Ishikawa (cell line): Measurements from ENCODE around the gene DHRS13.

Experiments
- CEBPB ChIP-seq: IDR thresholded peaks from 2 replicates; pipeline ENCODE4 v1.6.1; 2012
- CREB1 ChIP-seq: IDR thresholded peaks from 2 replicates; pipeline ENCODE4 v1.6.1; 2012; ENCODE audit warnings: low read depth
- EGR1 ChIP-seq: IDR thresholded peaks from 2 replicates; pipeline ENCODE4 v1.6.1; 2012
- EP300 ChIP-seq: IDR thresholded peaks from 2 replicates; pipeline ENCODE4 v1.6.1; 2012; ENCODE audit warnings: borderline replicate concordance
- FOXM1 ChIP-seq: IDR thresholded peaks from 2 replicates; pipeline ENCODE4 v1.6.1; 2012; ENCODE audit warnings: low read depth, borderline replicate concordance
- NFIC ChIP-seq: IDR thresholded peaks from 2 replicates; pipeline ENCODE4 v1.6.1; 2012
- RAD21 ChIP-seq: IDR thresholded peaks from 2 replicates; pipeline ENCODE4 v1.6.1; 2012; ENCODE audit warnings: low read depth
- TAF1 ChIP-seq: IDR thresholded peaks from 2 replicates; pipeline ENCODE4 v1.6.1; 2012; ENCODE audit warnings: low read depth, mild to moderate bottlenecking
- TCF12 ChIP-seq: IDR thresholded peaks from 2 replicates; pipeline ENCODE4 v1.6.1; 2012; ENCODE audit warnings: low read depth
- TEAD4 ChIP-seq: IDR thresholded peaks from 2 replicates; pipeline ENCODE4 v1.6.1; 2012
- YY1 ChIP-seq: IDR thresholded peaks from 2 replicates; pipeline ENCODE4 v1.6.1; 2012; ENCODE audit warnings: low read depth
- ZBTB7A ChIP-seq: IDR thresholded peaks from 2 replicates; pipeline ENCODE4 v1.6.1; 2012; ENCODE audit warnings: low read depth
- TF ChIP-seq, protein P1 (sequence below): IDR thresholded peaks from 2 replicates; pipeline ENCODE4 v1.6.1; 2012
- TF ChIP-seq, protein P2 (sequence below): IDR thresholded peaks from 2 replicates; pipeline ENCODE4 v1.6.1; 2012
- TF ChIP-seq, protein P3 (sequence below): IDR thresholded peaks from 2 replicates; pipeline ENCODE4 v1.6.1; 2012; ENCODE audit warnings: low read depth, mild to moderate bottlenecking

Gene DHRS13

DNA sequence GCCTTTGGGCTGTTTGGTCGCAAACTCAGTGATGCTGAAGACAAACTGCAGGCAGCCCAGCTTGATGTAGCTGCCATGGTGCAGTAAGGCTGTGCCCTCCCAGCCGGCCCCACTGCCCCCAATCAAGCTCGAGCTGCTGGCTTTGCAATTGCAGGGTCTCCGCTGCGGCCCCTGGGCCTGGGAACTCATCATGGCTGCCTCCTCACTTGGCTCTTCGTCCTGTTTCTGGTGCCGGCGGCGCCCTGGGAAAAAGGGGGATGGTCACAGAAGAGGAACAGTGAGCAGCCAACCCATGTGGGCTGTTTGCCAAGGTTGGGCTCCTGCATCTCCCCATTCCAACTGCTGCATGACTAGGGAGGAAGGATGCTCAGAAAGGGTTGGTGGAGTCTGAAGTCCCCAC lies 3.4 kb upstream of the DHRS13 start:
- no peak for TF ChIP-seq RAD21
- TF ChIP-seq, protein P1, sequence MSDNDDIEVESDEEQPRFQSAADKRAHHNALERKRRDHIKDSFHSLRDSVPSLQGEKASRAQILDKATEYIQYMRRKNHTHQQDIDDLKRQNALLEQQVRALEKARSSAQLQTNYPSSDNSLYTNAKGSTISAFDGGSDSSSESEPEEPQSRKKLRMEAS = no peak
- TF ChIP-seq CREB1 = no peak
- TF ChIP-seq YY1 = no peak
- TF ChIP-seq, protein P2, sequence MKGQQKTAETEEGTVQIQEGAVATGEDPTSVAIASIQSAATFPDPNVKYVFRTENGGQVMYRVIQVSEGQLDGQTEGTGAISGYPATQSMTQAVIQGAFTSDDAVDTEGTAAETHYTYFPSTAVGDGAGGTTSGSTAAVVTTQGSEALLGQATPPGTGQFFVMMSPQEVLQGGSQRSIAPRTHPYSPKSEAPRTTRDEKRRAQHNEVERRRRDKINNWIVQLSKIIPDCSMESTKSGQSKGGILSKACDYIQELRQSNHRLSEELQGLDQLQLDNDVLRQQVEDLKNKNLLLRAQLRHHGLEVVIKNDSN = no peak
- no peak for TF ChIP-seq TAF1
- TF ChIP-seq NFIC = no peak
- TF ChIP-seq CEBPB = no peak
- no peak for TF ChIP-seq TEAD4
- no peak for TF ChIP-seq FOXM1
- TF ChIP-seq EGR1 = no peak
- no peak for TF ChIP-seq EP300
- TF ChIP-seq TCF12 = no peak
- TF ChIP-seq, protein P3, sequence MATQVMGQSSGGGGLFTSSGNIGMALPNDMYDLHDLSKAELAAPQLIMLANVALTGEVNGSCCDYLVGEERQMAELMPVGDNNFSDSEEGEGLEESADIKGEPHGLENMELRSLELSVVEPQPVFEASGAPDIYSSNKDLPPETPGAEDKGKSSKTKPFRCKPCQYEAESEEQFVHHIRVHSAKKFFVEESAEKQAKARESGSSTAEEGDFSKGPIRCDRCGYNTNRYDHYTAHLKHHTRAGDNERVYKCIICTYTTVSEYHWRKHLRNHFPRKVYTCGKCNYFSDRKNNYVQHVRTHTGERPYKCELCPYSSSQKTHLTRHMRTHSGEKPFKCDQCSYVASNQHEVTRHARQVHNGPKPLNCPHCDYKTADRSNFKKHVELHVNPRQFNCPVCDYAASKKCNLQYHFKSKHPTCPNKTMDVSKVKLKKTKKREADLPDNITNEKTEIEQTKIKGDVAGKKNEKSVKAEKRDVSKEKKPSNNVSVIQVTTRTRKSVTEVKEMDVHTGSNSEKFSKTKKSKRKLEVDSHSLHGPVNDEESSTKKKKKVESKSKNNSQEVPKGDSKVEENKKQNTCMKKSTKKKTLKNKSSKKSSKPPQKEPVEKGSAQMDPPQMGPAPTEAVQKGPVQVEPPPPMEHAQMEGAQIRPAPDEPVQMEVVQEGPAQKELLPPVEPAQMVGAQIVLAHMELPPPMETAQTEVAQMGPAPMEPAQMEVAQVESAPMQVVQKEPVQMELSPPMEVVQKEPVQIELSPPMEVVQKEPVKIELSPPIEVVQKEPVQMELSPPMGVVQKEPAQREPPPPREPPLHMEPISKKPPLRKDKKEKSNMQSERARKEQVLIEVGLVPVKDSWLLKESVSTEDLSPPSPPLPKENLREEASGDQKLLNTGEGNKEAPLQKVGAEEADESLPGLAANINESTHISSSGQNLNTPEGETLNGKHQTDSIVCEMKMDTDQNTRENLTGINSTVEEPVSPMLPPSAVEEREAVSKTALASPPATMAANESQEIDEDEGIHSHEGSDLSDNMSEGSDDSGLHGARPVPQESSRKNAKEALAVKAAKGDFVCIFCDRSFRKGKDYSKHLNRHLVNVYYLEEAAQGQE = no peak
- TF ChIP-seq ZBTB7A = no peak

DNA sequence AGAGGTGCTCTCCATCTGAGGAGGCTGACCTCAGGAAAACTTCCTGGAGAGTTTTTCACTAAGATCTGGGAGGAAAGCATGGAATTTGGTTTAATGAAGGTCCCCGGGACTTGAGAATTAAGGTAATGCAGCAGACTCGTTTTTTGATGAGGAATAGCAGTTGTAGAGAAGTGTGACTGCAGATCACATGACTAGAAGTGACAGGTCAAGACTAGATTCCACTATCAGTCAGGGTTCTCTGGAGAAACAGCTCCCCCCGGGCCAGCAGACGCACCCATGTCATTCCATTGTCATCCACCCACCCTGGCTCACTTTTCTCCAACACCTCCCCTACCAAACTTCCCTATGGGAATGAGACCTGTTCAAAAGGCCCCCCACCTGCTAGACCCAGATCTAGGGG lies 1.9 kb upstream of the DHRS13 start:
- TF ChIP-seq NFIC (no peak), EGR1 (no peak), ZBTB7A (no peak), CEBPB (no peak), YY1 (no peak), TAF1 (no peak), RAD21 (no peak), EP300 (no peak)
- TF ChIP-seq, protein P3 = no peak
- TF ChIP-seq, protein P2 = no peak
- TF ChIP-seq, protein P1 = no peak

DNA sequence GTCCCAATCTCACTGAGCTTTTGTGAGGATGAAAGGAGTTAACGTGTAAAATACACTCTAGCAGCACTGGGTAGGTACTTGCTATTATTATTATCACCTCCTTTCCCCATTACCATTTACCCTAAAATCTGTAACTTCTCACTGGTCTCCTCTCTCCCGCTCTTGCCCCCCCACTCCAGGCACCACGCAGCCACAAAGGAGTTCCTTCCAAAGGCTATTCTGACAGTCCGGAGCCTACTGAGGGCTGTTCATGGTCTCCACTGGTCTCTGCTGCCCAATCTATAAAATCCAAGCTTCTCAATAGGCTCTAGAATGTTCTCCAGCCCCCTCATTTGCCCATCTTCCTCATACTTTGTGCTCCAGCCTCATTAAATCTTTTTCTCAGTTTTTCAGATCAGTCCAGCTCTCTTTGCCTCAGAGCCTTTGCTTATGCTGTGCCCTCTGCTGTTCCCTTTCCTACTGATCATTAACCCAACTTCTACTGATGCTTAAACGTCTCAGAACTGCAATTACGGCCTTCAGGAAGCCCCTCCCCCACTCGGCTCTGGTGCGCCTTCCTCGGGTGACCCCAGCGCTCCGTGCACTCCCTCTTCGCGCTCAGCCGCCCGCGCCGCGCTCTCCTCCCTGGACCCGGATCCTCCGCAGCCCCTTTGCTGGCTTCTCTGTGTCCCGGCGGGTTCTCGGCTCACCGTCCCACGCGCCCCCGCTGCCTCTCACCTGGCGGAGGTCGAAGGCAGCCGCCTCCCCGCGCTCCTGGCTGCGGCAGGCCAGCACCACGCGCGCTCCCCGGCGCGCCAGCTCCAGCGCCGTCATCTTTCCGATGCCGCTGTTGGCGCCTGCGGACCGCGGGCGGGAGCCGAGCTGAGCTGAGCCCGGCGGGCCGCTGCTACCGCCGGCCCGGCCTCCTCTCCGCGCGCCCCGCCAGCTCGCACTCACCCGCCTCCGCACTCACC lies 737 bp downstream of the DHRS13 start:
- TF ChIP-seq, protein P1 = no peak; the same call in 1 of the 2 replicates

DNA sequence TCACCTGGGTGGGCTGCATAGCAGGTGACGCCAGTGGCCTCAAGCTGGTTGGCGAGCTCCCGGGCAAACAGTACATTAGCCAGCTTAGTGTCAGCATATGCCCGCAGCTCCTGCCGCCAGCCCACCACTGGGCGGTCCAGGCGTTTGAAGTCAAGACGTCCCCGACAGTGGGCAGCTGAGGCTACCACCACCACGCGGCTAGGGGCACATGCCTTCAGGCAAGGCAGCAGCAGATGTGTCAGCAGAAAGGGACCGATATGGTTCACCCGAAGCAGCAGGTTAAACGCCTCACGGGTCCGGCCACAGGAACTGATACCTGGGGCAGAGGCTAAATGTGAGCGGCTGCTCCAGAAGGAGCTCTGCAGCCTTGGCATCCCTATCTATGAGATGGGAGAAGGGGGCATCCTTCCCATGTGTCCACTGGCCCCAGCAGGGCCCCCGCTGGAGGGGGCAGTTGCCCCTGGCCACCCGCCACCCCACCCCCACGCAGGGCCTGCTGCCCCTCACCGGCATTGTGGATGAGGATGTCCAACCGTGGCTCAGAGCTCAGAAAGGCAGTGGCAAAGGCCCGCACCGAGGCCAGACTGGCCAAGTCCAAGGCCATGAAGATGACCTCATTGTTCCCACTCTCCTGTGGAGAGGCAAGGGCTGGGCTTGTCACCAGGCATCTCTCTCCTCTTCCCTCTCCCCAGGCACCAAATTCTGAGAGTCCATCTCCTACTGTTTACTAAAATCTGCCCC lies 1.7 kb downstream of the DHRS13 start:
- TF ChIP-seq, protein P1 = no peak
- TF ChIP-seq EP300 (no peak), TEAD4 (no peak), TCF12 (no peak), NFIC (no peak), RAD21 (no peak), YY1 (no peak), TAF1 (no peak), FOXM1 (no peak), ZBTB7A (no peak), EGR1 (no peak), CEBPB (no peak), CREB1 (no peak)
- TF ChIP-seq, protein P2 = no peak
- TF ChIP-seq, protein P3 = no peak
